Astrocyte of the spinal cord (primary cell): Measurements from ENCODE around the gene ALDH8A1.

Source experiments
- DNase-seq: peaks from one replicate; pipeline ENCODE4 v3.0.0; 2011; ENCODE audit warnings: low read depth, low spot score
- H3K4me3 ChIP-seq: 2 replicates; pipeline ENCODE4 v1.5.1; 2011; ENCODE audit warnings: low read depth, mild to moderate bottlenecking, low read length, moderate library complexity
- CTCF ChIP-seq: IDR thresholded peaks from 2 replicates; pipeline ENCODE4 v1.5.1; 2012; ENCODE audit warnings: low read depth, mild to moderate bottlenecking, low read length, inconsistent platforms
- in situ Hi-C: cut with HindIII; loops from 2 replicates; pipeline ENCODE4 v1.10.0; 2017; ENCODE audit warnings: low sequenced_read_pairs

ALDH8A1 gene

DNA sequence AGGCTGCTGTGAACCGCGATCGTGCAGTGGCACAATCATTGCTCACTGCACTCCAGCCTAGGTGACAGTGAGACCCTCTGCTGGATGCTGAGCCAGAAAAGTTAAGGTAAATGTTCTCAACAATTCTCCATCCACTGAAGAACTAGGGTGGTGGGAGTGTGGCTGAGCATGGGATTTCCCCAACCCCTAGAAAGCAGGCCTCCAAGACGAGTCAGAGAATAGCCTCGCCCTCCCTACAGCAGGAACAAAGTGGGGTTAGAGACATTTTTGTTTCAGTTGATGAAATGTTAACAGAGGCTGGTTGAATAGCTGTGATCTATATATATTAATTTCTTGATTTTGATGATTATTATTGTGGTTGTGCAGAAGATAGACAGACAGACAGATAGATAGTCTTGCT, 6.1 kb upstream of the ALDH8A1 start:
- DNase-seq, result no peak
- in situ Hi-C loops, result no loop called here
- TF ChIP-seq CTCF, result no peak
- no peak overlapping the region for H3K4me3 ChIP-seq

DNA sequence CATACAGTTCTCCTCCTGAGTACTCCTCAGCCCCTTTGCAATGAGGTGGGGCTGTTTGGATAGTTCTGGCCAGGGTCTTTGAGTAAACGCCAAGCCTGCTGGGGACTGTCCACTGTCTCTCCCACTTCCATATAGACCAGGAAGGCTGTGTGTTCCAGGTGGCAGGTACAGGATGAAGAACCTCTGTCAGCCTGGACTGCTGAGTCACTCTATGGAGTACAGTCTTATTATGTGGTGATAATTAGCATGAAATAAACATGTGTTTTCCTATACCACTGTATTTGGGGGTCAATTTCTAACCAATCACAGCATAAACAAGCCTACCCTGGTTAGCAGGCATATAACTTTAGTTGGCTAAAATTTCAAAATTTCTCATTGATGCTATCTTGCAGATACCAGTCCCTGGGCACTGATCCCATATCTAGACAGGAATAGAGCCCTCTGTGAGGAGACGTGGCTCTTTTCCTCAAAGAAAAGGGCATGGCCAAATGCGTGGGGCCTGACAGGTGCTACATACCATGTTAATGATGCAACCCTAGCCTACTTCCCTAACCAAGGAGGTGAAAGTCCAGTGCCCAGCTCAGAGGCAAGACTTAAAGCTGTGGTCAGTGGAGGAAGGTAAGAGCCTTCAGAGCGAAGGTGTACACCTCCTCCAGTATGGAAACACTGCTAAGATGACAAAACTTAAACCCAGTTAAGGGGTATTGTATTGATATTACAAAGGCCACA, 4.5 kb upstream of the ALDH8A1 start:
- TF ChIP-seq CTCF, result no peak
- H3K4me3 ChIP-seq, result no peak overlapping the region
- DNase-seq, result no peak
- in situ Hi-C loops, result no loop called here

GRCh38 chr6:134951494-134952263, 1.8 kb upstream of the ALDH8A1 start:
- TF ChIP-seq CTCF, result no peak
- no peak overlapping the region for H3K4me3 ChIP-seq
- DNase-seq, result no peak
- in situ Hi-C loops, result no loop called here

- no peak for TF ChIP-seq CTCF
- in situ Hi-C loops, result no loop called here
- H3K4me3 ChIP-seq, result no peak overlapping the region
- no peak for DNase-seq
Observed at GRCh38 chr6:134950482-134950881, 581 bp upstream of the ALDH8A1 start.

DNA sequence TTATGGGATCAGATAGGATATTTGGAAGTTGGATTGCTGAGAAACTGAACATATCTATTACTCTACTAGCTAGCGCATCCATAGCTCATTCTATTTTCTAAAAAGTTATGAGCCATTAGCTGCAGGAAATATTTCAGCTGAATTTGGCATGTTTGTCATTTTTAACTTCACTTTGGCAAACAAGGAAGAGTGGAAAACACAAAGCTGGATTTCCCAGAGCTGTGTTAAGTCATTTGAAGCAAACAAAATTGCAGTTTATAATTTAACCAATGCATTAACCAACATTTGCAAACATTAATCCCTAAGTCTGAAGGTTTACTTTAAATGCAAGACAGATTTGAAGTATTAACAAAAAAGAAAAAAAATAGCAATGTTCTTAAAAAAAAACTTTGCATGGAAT, 1.2 kb downstream of the ALDH8A1 start:
- in situ Hi-C loops, result no loop called here
- TF ChIP-seq CTCF, result no peak
- no peak overlapping the region for H3K4me3 ChIP-seq
- no peak for DNase-seq

DNA sequence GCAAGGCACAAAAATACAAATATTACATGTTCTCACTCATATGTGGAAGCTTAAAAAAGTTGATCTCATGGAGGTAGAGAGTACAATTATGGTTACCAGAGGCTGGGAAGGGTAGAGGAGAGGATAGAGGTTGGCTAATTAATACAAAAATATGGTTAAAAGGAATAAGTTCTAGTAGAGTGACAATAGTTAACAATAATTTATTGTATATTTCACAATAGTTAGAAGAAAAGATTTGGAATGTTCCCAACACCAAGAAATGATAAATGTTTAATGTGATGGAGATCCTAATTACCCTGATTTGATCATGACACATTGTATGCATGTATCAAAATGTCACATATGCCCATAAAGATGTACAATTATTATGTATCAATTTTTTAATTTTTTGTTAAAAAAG, 1.8 kb downstream of the ALDH8A1 start:
- DNase-seq, result no peak
- no peak for TF ChIP-seq CTCF
- no peak overlapping the region for H3K4me3 ChIP-seq
- in situ Hi-C loops, result no loop called here
